ENCODE measurements around the gene SIRT7. TPM values are rescaled to one million over a fixed set of nuclear protein-coding genes. Genes with fewer than 3 reads are reported as not detected.
A peak's percentile ranks its signal among the peaks of the same experiment; 100 is the strongest.

Gene SIRT7
- total RNA-seq, 4 donors from 2014 or later = 0.77 to 87.1 (median 14.6) TPM

DNA sequence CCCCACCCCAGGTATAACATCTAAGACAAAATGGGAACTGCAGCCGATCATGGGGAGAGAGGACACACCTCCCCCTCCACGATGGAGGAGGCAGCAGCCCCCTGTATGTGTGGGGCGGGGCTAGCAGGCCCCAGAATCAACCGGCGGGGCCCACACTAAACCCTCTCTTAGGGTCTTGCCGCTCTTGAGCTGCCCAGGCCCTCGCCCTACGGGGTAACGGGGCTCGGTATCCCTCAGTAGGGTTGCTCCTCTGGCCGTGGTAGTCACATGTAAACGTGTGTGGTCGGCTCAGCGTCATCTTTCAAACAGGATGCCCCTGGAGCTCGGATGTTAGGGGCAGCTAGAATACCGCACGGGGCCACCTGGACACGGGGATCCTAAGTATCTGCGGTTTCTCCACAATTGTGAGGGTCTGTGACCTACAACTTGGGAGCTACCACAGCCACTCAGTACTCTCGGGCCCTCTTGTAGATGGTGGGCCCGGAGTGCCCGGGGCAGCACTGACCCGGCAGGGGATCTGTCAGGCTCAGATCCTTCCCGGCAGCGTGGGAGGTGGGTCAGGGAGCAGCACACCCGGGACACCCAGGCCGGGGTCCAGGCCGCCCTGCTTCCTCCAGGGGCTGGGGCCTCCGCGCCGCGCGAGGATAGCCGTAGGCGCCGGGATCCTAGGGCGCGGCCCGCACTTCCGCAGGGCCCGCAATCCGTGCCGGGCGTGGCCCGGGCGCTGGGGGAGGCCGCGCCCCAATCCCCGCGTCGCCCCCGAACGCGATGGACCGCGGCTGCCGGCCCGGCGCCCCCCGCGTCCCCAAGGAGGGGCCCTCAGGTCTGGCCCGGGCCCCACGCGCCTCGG, 47.6 kb downstream of the SIRT7 start:
- Histone ChIP-seq H3K4me3 (peak overlapping the region; percentile 74 to 88), H3K4me1 (peaks cover 0 to 34% of the 10 kb centered on the region in 2 donors), H3K36me3 (no peaks in the 10 kb centered on the region), H3K27me3 (no peaks in the 10 kb centered on the region), H3K27ac (peak overlapping the region; percentile 96 to 97), H3K9me3 (no peaks in the 10 kb centered on the region)
- TF ChIP-seq POLR2A (IDR thresholded peaks at IDR 0.05) = no peak
- TF ChIP-seq, protein P1, sequence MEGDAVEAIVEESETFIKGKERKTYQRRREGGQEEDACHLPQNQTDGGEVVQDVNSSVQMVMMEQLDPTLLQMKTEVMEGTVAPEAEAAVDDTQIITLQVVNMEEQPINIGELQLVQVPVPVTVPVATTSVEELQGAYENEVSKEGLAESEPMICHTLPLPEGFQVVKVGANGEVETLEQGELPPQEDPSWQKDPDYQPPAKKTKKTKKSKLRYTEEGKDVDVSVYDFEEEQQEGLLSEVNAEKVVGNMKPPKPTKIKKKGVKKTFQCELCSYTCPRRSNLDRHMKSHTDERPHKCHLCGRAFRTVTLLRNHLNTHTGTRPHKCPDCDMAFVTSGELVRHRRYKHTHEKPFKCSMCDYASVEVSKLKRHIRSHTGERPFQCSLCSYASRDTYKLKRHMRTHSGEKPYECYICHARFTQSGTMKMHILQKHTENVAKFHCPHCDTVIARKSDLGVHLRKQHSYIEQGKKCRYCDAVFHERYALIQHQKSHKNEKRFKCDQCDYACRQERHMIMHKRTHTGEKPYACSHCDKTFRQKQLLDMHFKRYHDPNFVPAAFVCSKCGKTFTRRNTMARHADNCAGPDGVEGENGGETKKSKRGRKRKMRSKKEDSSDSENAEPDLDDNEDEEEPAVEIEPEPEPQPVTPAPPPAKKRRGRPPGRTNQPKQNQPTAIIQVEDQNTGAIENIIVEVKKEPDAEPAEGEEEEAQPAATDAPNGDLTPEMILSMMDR (IDR thresholded peaks at IDR 0.05) = no peak
- intact Hi-C loops (cut with DNase I; ENCODE audit: low total_unique reads) = no loop called here
- peak; percentile 42 to 48 for DNase-seq

DNA sequence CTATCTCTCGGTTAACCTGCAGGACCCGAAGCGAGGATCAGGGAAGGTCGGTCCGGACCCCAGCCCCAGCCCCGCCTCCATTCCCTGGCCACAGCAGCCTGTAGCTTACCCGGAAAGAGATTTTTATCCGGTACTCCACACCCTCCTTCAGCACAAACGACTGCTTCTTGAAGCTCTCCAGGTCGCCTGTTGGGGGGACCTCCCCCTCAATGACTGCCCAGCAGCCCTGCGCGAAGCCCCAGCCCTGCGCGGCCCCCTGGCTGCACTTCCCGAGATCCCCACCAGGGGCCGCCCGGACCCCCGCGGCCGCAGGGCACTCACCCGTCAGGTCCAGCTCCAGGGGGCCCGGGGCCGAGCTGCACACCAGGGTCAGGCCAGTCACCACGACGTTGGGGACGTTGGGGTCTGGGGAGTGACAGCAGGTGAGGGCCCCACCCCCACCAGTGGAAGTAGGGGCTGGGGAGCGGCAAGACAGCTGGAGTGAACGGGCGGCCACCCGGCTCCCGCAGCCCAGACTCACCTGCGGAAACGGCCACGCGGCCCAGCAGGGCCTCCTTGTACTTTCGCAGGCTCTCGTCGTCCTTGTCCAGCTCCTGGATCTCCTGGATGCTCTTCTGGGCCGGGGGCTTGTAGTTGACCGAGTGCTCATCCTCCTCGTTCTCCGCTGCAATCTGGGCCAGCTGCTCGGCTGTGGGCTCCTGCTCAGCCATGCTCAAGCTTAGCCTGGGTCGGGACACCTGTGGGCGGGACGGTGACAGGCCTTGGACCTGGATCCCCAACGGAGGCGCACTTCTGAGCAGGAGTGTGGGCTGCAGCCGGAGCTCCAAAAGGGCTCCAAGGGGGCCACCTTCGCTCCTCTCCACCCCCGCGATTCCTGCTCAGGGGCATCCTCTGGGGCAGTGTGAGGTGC, 48.5 kb downstream of the SIRT7 start:
- no peaks in the 10 kb centered on the region for H3K27me3 ChIP-seq
- peak overlapping the region; percentile 96 to 97 for H3K27ac ChIP-seq
- H3K36me3 ChIP-seq = no peaks in the 10 kb centered on the region
- intact Hi-C loops (cut with DNase I; ENCODE audit: low total_unique reads) = no loop called here
- H3K9me3 ChIP-seq = no peaks in the 10 kb centered on the region
- peaks cover 0 to 34% of the 10 kb centered on the region in 2 donors for H3K4me1 ChIP-seq
- peak overlapping the region; percentile 74 to 88 for H3K4me3 ChIP-seq
- DNase-seq = peak; percentile 44 to 61
- TF ChIP-seq, protein P1 (IDR thresholded peaks at IDR 0.05) = peak; percentile 61 to 94 (median 74)
- no peak for TF ChIP-seq POLR2A (IDR thresholded peaks at IDR 0.05)

DNA sequence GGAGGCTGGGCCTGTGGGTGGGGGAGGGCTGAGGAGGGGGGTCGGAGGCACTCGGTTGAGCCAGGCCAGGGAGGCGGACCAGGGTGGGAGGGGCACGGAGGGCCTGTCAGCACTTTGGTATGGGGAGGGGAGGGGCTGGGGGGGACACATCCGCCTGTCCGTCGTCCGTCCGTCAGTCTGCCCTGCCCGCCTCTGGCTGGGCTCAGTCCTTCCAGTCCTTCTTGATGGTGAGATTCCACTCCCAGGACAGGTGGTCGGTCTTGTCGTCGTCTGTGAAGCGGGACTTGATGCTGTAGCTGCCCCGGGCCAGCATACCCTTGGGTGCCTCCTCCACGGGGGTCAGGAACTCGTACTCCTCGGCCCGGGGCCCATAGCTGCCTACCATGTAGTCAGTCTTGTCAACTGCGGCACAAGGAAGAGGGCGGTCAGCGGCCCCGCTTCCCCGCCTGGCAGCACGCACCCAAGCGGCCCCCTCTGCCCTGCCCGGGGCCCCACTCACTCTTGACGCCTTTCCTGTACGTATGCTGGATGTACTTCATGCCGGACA, 49.2 kb downstream of the SIRT7 start:
- H3K4me1 ChIP-seq = peaks cover 0 to 34% of the 10 kb centered on the region in 2 donors

DNA sequence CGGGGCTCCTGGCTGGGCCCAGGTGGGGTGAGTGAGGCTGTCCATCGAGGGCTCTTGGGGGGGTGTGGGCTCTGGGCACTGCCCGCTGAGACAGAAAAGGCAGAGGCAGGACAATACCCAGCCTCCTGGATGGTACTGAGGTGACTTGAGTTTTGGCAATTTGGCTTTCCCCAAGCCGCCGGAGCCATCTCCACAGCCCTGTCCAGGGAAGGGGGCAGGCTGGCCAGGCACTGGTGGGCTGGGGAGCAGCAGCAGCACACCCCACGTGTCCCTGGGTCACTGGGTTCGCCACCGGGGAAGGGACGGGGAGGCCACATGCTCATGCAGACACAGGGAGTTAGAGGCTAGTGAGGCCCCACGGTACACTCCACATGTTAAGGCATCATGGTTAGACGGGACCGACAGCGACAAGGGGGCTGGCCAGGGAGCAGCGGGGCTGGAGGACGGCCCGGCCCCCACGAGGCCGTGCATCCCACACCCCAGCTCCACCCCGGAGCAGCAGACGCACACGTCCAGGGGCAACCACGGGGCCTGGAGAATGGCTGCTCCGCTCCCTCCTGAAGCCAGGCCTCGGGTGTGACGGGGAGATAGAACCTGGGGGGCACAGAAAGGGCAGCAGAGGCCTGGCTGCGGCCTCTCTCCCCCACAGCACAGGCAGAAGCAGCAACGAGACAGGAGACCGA, 49.8 kb downstream of the SIRT7 start:
- H3K27ac ChIP-seq = peak overlapping the region; percentile 96 to 97
- H3K9me3 ChIP-seq = no peaks in the 10 kb centered on the region
- no peak for TF ChIP-seq POLR2A (IDR thresholded peaks at IDR 0.05)
- TF ChIP-seq, protein P1 (IDR thresholded peaks at IDR 0.05) = no peak
- no peaks in the 10 kb centered on the region for H3K36me3 ChIP-seq
- intact Hi-C loops (cut with DNase I; ENCODE audit: low total_unique reads) = no loop called here
- no peaks in the 10 kb centered on the region for H3K27me3 ChIP-seq
- no peak overlapping the region for H3K4me3 ChIP-seq
- H3K4me1 ChIP-seq = peaks cover 0 to 34% of the 10 kb centered on the region in 2 donors
- DNase-seq = no peak

More for the DNA sequence above, 49.2 kb downstream of the SIRT7 start:
- Histone ChIP-seq H3K4me3 (peak overlapping the region in 1 of 2 donors; percentile 88), H3K27ac (peak overlapping the region; percentile 96 to 97), H3K36me3 (no peaks in the 10 kb centered on the region), H3K27me3 (no peaks in the 10 kb centered on the region), H3K9me3 (no peaks in the 10 kb centered on the region)
- intact Hi-C loops (cut with DNase I; ENCODE audit: low total_unique reads) = no loop called here
- TF ChIP-seq, protein P1 (IDR thresholded peaks at IDR 0.05) = no peak
- TF ChIP-seq POLR2A (IDR thresholded peaks at IDR 0.05) = no peak
- peak; percentile 75 to 83 for DNase-seq
